ENCODE data around the gene EFNA5.

The EFNA5 gene

GRCh38 chr5:107380654-107381053 lies 290.1 kb downstream of the EFNA5 start:
- no peak for DNase-seq (ENCODE audit: extremely low read depth, low read depth)

GRCh38 chr5:107378218-107378899 lies 292.4 kb downstream of the EFNA5 start:
- no peak for DNase-seq (ENCODE audit: extremely low read depth, low read depth)
- H3K4me3 ChIP-seq (replicated peaks; ENCODE audit: low read depth, low read length): no peak overlapping the region
- no peak for TF ChIP-seq CTCF (IDR thresholded peaks at IDR 0.05; ENCODE audit: low read depth, low read length, missing control alignments)

More at GRCh38 chr5:107380654-107381053, 290.1 kb downstream of the EFNA5 start:
- no peak overlapping the region for H3K4me3 ChIP-seq (replicated peaks; ENCODE audit: low read depth, low read length)
- TF ChIP-seq CTCF (IDR thresholded peaks at IDR 0.05; ENCODE audit: low read depth, low read length, missing control alignments): no peak

- H3K4me3 ChIP-seq (replicated peaks; ENCODE audit: low read depth, low read length): no peak overlapping the region
- DNase-seq (ENCODE audit: extremely low read depth, low read depth): no peak
- no peak for TF ChIP-seq CTCF (IDR thresholded peaks at IDR 0.05; ENCODE audit: low read depth, low read length, missing control alignments)
These were observed 293.5 kb downstream of the EFNA5 start for GRCh38 chr5:107377277-107377609.

- no peak for TF ChIP-seq CTCF (IDR thresholded peaks at IDR 0.05; ENCODE audit: low read depth, low read length, missing control alignments)
- DNase-seq (ENCODE audit: extremely low read depth, low read depth): no peak
- H3K4me3 ChIP-seq (replicated peaks; ENCODE audit: low read depth, low read length): no peak overlapping the region
These were observed 294.0 kb downstream of the EFNA5 start for GRCh38 chr5:107376546-107377276.

GRCh38 chr5:107373549-107374263 lies 297.0 kb downstream of the EFNA5 start:
- no peak for DNase-seq (ENCODE audit: extremely low read depth, low read depth)
- no peak for TF ChIP-seq CTCF (IDR thresholded peaks at IDR 0.05; ENCODE audit: low read depth, low read length, missing control alignments)
- H3K4me3 ChIP-seq (replicated peaks; ENCODE audit: low read depth, low read length): no peak overlapping the region

- TF ChIP-seq CTCF (IDR thresholded peaks at IDR 0.05; ENCODE audit: low read depth, low read length, missing control alignments): no peak
- no peak overlapping the region for H3K4me3 ChIP-seq (replicated peaks; ENCODE audit: low read depth, low read length)
- DNase-seq (ENCODE audit: extremely low read depth, low read depth): no peak
These were observed 297.9 kb downstream of the EFNA5 start for GRCh38 chr5:107372723-107373450.
